ENCODE results near the gene TMSB4X. TPM values are rescaled to one million over a fixed set of nuclear protein-coding genes. Genes with fewer than 3 reads are reported as not detected.
"Not testable (repeated sequence)": the region's sequence is repeated elsewhere in the genome, so short reads cannot be mapped to it uniquely, and the experiment has no call there.

Gene TMSB4X
- total RNA-seq, 1 experiment from 2014 or later, result 2,928 TPM

DNA sequence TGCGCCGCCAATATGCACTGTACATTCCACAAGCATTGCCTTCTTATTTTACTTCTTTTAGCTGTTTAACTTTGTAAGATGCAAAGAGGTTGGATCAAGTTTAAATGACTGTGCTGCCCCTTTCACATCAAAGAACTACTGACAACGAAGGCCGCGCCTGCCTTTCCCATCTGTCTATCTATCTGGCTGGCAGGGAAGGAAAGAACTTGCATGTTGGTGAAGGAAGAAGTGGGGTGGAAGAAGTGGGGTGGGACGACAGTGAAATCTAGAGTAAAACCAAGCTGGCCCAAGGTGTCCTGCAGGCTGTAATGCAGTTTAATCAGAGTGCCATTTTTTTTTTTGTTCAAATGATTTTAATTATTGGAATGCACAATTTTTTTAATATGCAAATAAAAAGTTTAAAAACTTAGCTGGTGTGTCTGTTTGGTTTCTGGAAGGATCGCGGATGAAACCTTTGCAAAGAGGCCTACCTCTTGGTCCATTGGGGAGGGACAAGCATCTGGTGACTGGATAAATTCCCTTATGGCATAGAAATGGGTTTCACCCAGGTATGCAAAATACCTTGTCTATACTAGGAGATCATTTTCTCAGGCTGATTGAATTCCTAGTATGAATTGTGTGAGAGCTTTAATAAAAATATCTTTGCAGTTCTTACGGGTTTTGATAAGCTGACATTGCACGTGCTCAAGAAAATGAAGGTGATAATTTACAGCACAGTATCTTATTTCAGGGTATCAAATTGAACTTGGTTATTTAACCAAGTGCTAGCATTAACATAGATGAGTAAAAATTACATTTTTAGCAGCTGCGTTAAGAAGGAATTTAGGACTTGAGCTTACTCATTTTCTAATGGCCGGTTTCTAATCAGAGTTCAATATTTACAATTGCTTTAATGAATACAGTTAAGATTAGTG is 2.2 kb downstream of the TMSB4X start:
- H3K36me3 ChIP-seq (ENCODE audit: control insufficient read depth, insufficient read depth, low read length); in situ Hi-C loops (cut with HindIII; ENCODE audit: low pct_unique_long_range_greater_than_20kb, low sequenced_read_pairs); CTCF ChIA-PET; H3K27me3 ChIP-seq (ENCODE audit: control insufficient read depth, insufficient read depth, low read length); H3K9me3 ChIP-seq (ENCODE audit: control insufficient read depth, insufficient read depth, low read depth, low read length); ATAC-seq; DNase-seq (ENCODE audit: low read depth, low spot score); POLR2A ChIA-PET: not testable (repeated sequence)
- Histone ChIP-seq H3K27ac (ENCODE audit: low read length) (peak overlapping the region; percentile 96), H3K4me1 (ENCODE audit: control insufficient read depth, insufficient read depth, low read length) (peaks cover 12% of the 10 kb centered on the region; the same call in 1 of the 2 replicates), H3K4me3 (ENCODE audit: low read depth in 2 of 2, low read length in 2 of 2) (peak overlapping the region; percentile 68 to 80)
- BruUV-seq (replicated peaks), result TSS peak; percentile 97
- intact Hi-C loops (cut with micrococcal nuclease; ENCODE audit: unreplicated experiment), result loop anchor here (10.0 kb wide), 2 partner anchors 98 to 508 kb away; no protein-coding TSS in a partner anchor

DNA sequence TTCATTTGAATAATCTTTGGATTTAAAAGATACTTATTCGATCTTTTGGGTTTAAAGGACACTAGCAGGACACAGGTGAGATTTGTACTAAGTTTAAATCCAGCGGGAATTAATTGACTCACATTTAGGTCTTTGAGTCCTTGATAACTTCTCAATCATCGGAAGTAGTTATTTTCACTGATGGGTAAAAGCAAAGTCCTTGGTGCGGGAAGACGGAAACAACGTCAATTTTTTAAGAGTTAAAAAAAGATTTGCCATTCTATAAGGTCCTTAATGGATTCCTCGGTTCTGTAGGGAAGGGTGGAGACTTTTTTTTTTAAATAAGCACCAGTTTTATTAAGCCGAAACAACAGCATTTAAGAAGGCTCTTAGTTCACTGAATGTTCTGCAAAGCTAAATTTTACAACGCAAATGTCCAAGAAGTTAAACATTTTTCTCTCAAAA is 2.9 kb downstream of the TMSB4X start:
- TF ChIP-seq POLR2AphosphoS5 (IDR thresholded peaks at IDR 0.05; ENCODE audit: low read depth, low read length) (no peak; the same call in 1 of the 2 replicates), SIN3A (IDR thresholded peaks at IDR 0.05; ENCODE audit: borderline replicate concordance, insufficient read depth, low read depth, low read length) (no peak), TCF7L2 (IDR thresholded peaks at IDR 0.05; ENCODE audit: low read depth, low read length) (no peak)
- TF ChIP-seq, protein P1, sequence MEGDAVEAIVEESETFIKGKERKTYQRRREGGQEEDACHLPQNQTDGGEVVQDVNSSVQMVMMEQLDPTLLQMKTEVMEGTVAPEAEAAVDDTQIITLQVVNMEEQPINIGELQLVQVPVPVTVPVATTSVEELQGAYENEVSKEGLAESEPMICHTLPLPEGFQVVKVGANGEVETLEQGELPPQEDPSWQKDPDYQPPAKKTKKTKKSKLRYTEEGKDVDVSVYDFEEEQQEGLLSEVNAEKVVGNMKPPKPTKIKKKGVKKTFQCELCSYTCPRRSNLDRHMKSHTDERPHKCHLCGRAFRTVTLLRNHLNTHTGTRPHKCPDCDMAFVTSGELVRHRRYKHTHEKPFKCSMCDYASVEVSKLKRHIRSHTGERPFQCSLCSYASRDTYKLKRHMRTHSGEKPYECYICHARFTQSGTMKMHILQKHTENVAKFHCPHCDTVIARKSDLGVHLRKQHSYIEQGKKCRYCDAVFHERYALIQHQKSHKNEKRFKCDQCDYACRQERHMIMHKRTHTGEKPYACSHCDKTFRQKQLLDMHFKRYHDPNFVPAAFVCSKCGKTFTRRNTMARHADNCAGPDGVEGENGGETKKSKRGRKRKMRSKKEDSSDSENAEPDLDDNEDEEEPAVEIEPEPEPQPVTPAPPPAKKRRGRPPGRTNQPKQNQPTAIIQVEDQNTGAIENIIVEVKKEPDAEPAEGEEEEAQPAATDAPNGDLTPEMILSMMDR (IDR thresholded peaks at IDR 0.05), result no peak
- TF ChIP-seq, protein P2, sequence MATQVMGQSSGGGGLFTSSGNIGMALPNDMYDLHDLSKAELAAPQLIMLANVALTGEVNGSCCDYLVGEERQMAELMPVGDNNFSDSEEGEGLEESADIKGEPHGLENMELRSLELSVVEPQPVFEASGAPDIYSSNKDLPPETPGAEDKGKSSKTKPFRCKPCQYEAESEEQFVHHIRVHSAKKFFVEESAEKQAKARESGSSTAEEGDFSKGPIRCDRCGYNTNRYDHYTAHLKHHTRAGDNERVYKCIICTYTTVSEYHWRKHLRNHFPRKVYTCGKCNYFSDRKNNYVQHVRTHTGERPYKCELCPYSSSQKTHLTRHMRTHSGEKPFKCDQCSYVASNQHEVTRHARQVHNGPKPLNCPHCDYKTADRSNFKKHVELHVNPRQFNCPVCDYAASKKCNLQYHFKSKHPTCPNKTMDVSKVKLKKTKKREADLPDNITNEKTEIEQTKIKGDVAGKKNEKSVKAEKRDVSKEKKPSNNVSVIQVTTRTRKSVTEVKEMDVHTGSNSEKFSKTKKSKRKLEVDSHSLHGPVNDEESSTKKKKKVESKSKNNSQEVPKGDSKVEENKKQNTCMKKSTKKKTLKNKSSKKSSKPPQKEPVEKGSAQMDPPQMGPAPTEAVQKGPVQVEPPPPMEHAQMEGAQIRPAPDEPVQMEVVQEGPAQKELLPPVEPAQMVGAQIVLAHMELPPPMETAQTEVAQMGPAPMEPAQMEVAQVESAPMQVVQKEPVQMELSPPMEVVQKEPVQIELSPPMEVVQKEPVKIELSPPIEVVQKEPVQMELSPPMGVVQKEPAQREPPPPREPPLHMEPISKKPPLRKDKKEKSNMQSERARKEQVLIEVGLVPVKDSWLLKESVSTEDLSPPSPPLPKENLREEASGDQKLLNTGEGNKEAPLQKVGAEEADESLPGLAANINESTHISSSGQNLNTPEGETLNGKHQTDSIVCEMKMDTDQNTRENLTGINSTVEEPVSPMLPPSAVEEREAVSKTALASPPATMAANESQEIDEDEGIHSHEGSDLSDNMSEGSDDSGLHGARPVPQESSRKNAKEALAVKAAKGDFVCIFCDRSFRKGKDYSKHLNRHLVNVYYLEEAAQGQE (IDR thresholded peaks at IDR 0.05; ENCODE audit: insufficient read depth in 1 of 2, low read depth in 2 of 2, low read length in 1 of 2), result no peak
- H3K4me1 ChIP-seq (ENCODE audit: control insufficient read depth, insufficient read depth, low read length), result peaks cover 12% of the 10 kb centered on the region; the same call in 1 of the 2 replicates
- DNase-seq (ENCODE audit: low read depth, low spot score), result no peak
- no peak for ATAC-seq
- no peaks in the 10 kb centered on the region for H3K27me3 ChIP-seq (ENCODE audit: control insufficient read depth, insufficient read depth, low read length)
- in situ Hi-C loops (cut with HindIII; ENCODE audit: low pct_unique_long_range_greater_than_20kb, low sequenced_read_pairs), result no loop called here
- H3K36me3 ChIP-seq (ENCODE audit: control insufficient read depth, insufficient read depth, low read length), result no peaks in the 10 kb centered on the region; the same call in none of the 2 replicates
- peak overlapping the region; percentile 68 to 80; a peak in 3 of 4 replicates for H3K4me3 ChIP-seq (ENCODE audit: low read depth in 2 of 2, low read length in 2 of 2)
- ChIA-PET POLR2A (no interaction called here), CTCF (interaction anchor here (0.7 kb wide), 1 partner anchor 27 kb away, joined by 4 read pairs; no protein-coding TSS in a partner anchor)
- BruUV-seq (replicated peaks), result no TSS peak
- peak overlapping the region; percentile 96 for H3K27ac ChIP-seq (ENCODE audit: low read length)
- intact Hi-C loops (cut with micrococcal nuclease; ENCODE audit: unreplicated experiment), result loop anchor here (2.0 to 10.0 kb wide), 3 partner anchors 97 to 507 kb away; no protein-coding TSS in a partner anchor
- H3K9me3 ChIP-seq (ENCODE audit: control insufficient read depth, insufficient read depth, low read depth, low read length), result no peaks in the 10 kb centered on the region

Measured in Panc1 (cell line).